ENCODE data around the gene USF2.

USF2 gene

DNA sequence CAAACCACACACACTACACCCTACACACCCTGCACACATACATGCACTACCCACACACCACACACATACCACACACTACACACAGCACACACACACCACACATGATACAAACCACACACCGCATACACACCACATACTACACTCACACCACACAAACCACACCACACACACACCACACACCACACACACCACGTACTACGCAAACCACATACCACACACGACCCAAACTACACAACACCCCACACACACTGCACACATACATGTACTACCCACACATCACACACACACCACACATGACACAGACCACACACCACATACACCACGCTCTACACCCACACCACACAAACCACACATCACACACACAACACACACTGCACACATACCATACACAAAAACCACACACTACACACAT is 29.8 kb downstream of the USF2 start:
- no peak for DNase-seq (ENCODE audit: low spot score)

DNA sequence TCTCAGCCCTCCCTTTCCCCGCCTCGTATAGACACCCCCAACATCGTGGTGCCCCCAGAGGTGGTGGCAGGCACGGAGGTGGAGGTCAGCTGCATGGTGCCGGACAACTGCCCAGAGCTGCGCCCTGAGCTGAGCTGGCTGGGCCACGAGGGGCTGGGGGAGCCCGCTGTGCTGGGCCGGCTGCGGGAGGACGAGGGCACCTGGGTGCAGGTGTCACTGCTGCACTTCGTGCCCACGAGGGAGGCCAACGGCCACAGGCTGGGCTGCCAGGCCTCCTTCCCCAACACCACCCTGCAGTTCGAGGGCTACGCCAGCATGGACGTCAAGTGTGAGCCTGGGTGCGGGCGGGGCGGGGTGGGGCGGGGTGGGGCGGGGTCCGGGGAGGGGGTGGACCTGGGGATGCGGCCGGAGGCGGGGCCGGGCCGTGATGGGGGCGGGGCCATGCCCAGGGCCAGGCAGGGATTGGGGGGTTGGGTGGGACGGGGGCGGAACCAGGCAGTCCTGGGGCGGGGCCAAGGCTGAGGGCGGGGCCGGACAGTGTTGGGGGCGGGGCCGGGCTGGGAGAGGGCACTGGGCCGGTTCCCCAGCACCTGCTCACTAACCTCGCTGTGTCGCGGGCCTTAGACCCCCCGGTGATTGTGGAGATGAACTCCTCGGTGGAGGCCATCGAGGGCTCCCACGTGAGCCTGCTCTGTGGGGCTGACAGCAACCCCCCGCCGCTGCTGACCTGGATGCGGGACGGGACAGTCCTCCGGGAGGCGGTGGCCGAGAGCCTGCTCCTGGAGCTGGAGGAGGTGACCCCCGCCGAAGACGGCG is 31.0 kb downstream of the USF2 start:
- peak; percentile 79 for DNase-seq (ENCODE audit: low spot score)

DNA sequence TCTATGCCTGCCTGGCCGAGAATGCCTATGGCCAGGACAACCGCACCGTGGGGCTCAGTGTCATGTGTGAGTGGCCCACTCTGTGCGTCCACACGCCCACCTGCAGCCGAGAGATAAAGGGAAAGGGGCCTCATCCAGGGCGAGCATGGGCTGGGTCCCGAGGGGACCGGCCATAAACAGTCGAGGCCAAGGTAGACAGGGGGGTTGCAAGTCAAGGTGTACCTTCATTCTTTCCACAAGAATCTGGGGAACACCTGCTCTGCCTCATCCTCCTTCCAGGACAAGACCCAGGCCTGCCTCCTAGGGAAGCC is 31.5 kb downstream of the USF2 start:
- no peak for DNase-seq (ENCODE audit: low spot score)

DNA sequence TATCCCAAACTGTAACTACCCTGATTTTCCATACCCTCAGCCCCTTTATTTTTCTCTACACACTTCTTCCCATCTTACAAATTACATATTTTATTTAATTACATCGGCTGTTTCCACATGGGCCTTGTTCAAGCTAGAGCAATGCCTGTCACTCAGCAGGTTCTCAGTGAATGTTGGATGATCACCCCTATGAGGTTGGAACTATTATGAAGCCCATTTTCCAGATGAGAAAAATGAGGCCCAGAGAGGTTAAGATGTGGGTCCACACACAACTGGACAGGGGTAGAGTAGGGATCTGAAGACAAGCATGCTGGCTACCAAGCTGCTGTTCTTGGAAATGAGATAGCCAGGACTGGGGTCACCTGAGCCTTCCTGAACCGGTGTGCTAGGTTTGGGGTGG is 33.2 kb downstream of the USF2 start:
- no peak for DNase-seq (ENCODE audit: low spot score)

DNA sequence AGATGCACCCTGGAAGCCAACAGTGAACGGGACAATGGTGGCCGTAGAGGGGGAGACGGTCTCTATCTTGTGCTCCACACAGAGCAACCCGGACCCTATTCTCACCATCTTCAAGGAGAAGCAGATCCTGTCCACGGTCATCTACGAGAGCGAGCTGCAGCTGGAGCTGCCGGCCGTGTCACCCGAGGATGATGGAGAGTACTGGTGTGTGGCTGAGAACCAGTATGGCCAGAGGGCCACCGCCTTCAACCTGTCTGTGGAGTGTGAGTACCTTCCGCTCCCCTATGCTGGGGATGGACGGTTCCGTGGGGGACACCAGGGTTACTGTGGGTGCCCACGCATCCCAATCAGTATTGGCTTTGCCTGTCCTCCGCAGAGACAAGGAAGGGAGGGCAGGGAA is 33.7 kb downstream of the USF2 start:
- no peak for DNase-seq (ENCODE audit: low spot score)

DNA sequence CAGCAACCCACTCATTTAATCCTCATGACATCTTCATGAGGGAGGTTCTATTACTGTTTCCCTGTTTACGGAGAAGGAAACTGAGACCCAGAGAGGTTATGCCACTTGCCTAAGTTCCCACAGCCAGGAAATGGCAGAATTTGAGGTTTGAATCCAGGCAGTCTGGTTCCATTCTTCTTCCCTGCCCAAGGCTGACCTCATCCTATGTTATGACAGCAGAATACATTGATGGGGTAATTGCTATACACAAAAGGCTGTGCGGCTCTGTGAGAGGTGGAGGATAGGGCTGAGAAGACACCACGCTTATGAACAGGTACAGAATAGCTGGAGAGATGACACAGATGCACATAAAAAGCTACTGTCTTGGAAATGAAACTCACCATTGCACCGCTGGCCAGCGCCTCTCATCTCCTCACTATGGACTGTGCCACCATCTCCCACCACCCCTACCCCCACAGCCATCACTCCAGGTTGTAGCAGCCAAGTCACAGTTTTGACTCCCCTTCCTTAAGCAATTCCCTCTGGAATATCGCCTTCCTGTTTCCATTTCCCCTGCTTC is 34.7 kb downstream of the USF2 start:
- no peak for DNase-seq (ENCODE audit: low spot score)

DNA sequence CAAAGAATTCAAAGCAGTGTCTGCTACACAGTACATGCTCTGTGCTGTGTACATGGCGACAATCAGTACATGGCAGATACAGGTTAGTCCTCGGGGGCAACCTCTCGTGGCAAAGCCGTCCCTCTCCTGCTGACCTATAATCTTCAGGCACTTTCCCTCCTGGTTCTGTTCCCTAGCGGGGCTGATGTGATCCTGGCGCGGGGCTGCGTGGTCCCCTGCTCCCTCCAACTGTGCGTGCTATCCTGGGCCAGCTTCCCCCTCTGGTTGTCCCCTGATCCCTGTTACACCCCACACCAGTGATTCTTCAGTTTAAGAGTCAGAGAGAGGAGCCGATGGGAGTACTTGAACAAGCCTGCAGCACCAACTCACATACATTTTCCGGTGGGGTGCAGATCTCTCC is 35.3 kb downstream of the USF2 start:
- DNase-seq (ENCODE audit: low spot score): no peak

DNA sequence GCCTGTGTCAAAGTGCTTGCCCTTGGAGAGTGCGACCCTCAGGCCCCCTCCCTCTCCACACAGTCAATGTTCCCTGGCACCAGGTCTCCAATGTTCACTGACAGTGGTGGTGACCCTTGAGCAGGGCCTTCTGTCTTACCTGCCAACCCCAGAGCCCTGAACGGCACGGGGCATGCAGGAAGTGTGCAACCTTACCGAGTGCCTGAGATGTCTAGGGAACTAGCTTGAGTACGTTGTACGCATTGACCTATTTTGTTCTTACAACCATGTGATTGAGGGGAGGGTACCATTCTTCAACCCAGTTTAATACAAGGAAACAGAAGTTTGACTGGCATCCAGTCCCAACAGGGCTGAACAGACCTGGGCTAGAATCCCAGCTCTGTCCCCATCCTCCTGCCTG is 36.4 kb downstream of the USF2 start:
- no peak for DNase-seq (ENCODE audit: low spot score)

DNA sequence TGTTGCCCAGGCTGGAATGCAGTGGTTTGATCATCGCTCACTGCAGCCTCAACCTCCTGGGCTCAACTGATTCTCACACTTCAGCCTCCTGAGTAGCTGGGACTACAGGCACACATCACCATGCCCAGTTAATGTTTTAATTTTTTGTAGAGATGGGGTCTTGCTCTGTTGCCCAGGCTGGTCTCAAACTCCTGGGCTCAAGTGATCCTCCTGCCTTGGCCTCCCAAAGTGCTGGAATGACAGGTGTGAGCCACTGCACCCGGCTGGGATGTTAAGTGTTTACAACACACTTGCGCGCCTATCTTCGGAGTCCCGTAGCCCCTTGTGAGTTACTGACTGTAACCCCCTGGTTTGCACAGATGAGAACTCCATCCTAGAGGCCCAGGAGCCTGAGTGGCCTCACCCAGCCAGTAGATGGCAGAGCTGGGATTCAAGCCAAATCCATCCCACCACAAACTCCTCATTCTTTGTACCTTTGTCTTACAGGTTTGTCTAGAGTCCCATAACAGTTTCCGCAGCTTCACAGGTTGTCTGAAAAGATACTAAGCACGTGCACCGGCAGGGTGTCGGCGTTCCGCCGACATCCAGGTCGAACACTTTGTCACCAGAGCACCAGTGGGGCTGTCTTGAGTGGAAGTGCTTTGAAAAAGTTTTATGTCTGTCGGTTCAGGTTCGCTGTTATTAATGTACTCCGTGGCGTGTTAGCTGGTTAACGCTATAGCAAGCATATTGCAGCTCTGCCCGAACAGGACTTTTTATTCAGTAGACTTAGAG is 37.9 kb downstream of the USF2 start:
- no peak for DNase-seq (ENCODE audit: low spot score)

DNA sequence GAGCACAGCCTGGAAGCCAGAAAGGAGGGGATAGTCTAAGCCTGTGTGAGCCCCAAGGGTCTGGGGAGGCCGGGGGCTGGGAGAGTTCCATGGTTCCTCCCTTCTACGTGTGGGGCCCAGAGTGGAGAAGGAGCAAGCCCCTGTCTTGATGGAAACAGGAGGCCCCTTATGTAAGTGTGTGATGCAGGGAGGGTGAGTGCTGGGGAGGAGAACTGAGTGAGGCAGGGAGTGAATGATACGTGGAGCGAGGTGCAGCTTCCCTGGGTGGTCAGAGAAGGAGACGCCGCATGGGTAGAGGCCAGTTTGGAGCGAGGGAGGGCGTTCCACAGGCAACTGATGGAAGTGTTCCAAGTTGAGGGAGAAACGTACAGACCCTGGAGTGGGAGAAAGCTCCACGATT is 39.2 kb downstream of the USF2 start:
- DNase-seq (ENCODE audit: low spot score): no peak

DNA sequence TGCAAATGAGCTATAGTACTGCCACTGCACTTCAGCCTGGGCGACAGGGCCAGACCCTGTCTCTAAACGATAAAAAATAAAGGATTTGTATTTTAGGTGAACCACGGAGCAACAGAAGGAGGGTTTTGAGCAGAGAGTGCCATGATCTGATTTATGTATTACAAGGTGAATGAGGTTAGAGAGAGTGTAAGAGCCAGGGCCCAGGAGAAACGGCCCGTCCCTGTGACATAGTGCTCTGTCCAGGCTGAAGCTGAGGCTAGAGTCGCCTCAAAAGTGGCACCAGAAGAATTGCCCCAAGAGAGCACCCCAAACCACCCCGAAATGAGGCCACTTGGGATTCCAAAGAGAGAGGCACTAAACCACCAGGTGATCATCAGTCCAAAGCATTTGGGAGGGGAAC is 40.1 kb downstream of the USF2 start:
- no peak for DNase-seq (ENCODE audit: low spot score)

DNA sequence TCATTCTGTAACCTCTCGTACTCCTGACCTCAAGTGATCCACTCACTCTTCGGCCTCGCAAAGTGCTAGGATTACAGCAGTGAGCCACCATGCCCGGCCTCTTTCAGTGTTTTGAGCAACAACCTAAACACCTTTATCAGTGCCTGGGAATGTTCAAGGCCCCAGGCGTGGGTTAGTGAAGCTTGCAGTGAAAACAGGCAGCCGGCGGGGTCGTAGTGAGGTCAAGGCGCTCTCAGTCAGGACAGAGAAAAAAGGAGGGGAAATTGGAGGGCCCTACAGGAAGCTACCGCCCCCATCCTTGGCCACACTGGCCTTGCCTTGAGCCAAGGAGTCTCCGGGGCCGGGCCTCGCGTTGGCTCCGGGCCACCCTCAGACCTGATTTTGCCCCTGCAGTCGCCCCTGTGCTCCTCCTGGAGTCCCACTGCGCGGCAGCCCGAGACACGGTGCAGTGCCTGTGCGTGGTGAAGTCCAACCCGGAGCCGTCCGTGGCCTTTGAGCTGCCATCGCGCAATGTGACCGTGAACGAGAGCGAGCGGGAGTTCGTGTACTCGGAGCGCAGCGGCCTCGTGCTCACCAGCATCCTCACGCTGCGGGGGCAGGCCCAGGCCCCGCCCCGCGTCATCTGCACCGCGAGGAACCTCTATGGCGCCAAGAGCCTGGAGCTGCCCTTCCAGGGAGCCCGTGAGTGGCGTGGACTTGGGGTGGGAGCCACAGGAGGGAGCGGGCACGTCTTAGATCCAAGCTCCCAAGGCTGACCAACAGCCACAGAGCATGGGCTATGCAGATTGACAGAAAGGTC is 40.9 kb downstream of the USF2 start:
- DNase-seq (ENCODE audit: low spot score): no peak

DNA sequence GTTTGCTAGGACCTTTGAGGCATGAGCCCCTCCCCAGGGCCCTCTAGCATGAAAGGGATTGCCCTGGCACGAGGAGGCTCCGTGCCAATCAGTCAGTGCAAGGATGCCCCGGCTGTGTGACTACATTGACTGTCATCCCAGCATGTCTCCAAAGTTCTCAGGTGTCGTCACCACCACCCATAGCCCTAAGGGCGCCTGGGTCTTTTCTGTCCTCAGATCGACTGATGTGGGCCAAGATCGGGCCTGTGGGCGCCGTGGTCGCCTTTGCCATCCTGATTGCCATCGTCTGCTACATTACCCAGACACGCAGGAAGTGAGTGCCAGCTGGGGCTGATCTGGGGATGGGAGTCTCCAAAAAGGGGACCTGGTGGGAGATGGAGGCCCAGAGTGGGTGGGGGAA is 41.6 kb downstream of the USF2 start:
- no peak for DNase-seq (ENCODE audit: low spot score)

DNA sequence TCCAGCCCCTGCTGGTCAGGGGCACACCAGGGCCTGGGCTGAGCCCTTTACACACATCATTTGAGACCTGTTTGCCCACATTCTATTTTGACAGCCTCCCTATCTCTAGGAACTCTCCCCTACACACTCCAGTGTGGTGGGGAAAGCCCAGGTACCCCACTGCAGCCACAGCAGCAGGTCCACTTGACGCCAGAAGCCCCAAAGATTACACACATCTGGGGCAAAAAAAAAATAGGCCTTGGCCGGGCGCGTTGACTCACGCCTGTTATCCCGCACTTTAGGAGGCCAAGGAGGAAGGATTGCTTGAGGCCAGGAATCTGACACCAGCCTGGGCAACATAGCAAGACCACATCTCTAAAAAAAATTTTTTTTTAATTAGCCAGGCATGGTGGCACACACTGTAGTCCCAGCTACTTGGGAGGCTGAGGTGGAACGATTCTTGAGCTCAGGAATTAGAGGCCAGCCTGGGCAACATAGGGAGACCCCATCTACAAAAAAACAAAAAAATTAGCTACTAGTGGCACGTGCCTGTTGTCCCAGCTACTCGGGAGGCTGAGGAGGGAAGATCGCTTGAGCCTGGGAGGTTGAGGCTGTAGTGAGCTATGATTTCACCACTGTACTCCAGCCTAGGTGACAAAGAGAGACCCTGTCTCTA is 42.2 kb downstream of the USF2 start:
- no peak for DNase-seq (ENCODE audit: low spot score)

DNA sequence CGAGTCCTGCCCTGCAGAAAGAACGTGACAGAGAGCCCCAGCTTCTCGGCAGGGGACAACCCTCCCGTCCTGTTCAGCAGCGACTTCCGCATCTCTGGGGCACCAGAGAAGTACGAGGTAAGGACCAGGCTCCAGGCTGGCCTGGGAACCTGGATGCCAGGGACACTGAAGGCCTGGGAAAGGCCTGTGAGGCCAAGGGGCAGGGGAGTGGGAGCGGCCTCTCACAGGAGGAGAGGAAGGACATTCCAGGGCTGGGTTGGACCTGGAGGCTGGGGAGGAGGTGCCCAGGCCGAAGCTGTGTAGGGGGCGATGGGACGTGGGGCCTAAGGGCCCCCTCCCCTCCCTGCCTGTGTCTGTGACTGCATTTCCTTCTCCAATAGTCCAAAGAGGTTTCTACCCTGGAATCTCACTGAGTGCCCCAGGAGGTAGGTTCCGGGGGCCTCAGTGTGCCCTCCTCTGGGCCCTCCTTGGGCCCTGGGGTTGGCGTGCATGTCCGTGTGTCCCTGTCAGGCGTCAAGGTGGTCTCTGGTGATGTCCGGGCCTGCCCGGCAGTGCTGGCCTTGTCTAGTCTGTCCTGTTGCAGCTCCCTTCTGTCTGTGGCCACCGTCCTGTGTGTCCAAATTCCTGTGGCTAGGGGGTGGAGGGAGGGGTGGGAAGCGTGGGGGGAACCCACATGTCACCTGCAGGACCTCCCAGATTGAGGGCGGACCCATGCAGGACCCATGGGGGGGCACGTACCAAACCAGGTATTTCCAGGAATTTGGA is 43.3 kb downstream of the USF2 start:
- DNase-seq (ENCODE audit: low spot score): no peak

DNA sequence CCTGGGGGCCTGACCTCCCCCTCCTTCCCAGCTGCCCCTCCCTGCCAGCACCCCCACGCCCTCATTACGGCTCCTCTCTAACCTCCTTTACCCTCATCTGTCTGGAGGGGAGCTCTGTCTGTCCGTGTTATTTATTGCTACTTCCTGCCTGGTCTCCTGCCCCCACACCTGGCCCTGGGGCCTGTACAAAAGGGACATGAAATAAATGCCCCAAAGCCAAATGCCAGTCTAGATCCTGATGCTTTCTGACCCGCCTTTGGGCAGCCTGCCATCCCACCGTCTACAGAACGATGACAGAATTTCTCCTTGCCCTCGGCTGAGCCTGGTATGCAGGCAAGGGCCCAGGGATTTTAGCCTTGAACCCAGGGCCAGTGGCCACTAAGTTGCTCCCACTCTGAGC is 44.8 kb downstream of the USF2 start:
- no peak for DNase-seq (ENCODE audit: low spot score)

DNA sequence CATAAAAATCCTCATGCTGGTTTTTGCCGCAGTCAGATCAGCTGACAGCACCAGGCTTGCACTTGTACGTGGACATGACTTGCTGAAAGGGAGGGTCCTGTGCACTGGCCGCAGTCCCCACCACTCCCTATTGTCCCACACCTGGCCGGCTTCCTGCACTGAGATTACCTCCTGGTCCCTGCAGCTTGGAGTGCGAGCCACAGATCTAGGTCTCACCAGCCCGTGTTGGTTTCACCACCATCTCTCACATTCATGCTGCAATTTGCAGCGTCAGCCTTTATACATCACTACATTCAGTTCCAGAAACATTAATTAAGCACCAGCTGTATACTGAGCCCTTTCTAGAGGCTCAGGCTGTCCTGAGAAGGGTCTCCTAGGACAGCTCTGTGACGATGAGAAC is 45.3 kb downstream of the USF2 start:
- DNase-seq (ENCODE audit: low spot score): no peak

DNA sequence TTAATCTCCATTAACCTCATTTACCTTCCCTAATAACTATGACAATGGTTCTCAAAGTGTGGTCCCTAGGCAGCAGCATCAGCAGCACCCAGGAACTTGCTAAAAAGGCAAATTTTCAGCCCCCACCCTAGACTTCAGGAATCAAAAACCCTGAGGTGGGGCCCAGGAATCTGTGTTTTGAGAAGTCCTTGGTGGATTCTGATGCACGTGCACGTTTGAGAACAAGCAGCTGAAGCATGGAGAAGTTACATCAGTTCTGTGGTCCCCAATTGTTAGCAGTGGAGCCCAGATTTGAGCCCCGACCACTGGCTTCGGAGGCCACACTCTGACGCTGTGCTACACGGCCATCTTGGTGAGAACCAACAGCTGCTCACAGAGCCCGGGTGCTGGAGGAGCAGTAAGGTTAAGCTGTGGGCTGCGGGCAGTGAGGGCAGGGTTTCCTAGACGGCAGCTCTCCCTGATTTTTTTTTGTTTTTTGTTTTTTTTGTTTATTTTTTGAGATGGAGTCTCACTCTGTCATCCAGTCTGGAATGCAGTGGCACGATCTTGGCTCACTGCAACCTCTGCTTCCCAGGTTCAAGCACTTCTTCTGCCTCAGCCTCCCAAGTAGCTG is 46.2 kb downstream of the USF2 start:
- DNase-seq (ENCODE audit: low spot score): no peak

DNA sequence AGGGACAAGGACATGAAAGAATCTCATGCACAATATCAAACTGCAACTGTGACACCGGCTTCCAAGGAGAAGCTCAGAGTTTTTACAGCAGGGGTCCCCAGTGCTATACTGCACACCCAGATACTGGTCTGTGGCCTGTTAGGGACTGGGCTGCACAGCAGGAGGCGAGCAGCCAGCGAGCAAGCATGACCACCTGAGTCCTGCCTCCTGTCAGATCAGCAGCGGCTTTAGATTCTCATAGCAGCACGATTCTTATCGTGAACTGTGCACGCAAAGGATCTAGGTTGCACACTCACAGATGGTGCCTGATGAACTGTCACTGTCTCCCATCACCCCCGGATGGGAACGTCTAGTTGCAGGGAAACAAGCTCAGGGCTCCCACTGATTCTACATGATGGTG is 47.1 kb downstream of the USF2 start:
- no peak for DNase-seq (ENCODE audit: low spot score)

DNA sequence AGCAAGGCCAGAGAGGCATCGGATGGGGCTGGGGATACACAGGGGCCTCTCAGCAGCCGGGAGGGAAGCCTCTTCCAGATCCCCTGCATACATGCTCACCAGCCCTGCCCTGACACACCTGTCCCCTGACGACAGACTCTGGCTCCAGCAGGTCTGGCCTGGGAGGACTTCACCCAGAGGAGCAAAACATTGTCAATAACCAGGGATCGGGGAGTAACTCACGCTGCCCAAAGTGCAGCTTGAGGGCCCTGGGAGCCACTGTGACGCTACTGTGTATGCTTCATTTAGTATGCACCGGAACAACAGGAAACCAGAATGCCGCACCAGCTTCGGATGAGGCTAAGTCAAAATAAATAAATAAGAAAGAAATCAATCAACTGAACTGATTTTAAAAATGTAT is 47.8 kb downstream of the USF2 start:
- DNase-seq (ENCODE audit: low spot score): no peak

DNA sequence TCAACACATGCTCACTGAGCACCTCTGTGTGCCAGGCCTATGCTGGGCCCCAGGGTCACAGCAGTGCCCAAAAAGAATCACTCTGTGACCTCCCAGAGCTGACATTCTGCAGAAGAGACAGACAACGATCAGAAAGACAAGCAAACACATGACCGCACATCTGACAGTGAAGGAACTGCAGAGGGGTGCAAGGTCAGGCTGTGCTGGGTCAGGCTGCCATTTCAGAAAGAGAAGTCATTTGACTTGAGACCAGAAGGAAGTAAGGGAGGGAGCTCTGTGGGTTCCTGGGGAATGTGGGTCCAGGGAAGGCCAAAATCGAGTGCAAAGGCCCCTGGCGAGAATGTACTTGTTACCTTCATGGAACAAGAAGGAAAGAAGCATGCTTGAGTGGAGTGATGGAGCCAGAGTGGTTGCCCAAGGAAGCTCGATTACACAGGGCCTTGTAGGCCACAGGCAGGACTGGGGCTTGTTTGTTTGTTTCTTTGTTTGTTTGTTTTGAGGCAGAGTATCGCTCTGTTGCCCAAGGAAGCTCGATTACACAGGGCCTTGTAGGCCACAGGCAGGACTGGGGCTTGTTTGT is 48.8 kb downstream of the USF2 start:
- DNase-seq (ENCODE audit: low spot score): no peak

All from globus pallidus (tissue), 1 donor.